GM04504 (cell line): ENCODE data around the gene PMM1.
"Not testable (repeated sequence)": the region's sequence is repeated elsewhere in the genome, so short reads cannot be mapped to it uniquely, and the experiment has no call there.

ENCODE experiments used
- DNase-seq: peaks from one replicate; pipeline ENCODE4 v3.0.0-alpha.2; 2012; ENCODE audit warnings: low read depth

The PMM1 gene

GRCh38 chr22:41563051-41563711 lies 26.5 kb downstream of the PMM1 start:
- DNase-seq, result peak; percentile 55

- DNase-seq, result no peak
These were observed 27.2 kb downstream of the PMM1 start for GRCh38 chr22:41562461-41562860.

- no peak for DNase-seq
These were observed 27.9 kb downstream of the PMM1 start for GRCh38 chr22:41561788-41562187.

DNA sequence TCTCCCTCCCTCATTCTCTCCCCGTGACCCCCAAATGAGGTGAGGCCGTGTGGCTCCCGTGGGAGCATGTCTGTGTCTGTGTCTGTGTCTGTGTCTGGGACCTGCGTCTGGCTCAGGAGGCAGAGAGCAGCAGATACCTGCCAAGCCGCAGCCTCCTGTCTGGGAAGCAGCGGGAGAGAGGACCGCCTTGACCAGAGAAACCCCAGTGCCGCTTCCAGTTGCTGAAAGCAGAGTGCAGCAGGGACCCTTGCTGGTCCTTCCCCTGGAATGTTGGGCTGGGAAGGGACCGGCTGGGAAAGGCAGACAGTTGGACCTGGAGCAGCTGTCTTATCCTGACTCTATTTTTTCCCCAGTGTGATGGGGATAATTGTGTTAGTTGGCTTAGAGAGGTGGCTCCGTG lies 28.3 kb downstream of the PMM1 start:
- no peak for DNase-seq

- DNase-seq, result no peak
These were observed 29.6 kb downstream of the PMM1 start for GRCh38 chr22:41560095-41560471.

DNA sequence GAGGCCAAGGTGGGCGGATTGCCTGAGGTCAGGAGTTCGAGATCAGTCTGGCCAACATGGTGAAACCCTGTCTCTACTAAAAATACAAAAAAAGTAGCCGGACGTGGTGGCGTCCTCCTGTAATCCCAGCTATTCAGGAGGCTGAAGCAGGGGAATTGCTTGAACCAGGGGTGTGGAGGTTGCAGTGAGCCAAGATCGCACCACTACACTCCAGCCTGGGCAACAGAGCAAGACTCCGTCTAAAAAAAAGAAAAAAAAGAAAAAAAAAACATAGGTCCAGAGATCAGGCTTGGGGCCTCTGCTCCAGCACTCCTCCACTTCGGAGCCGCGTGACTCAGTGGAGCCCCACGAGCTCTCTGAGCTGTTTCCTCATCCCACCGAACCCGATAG lies 31.4 kb downstream of the PMM1 start:
- not testable (repeated sequence) for DNase-seq

- DNase-seq, result no peak
These were observed 32.0 kb downstream of the PMM1 start for GRCh38 chr22:41557401-41558240.

GRCh38 chr22:41556561-41556960 lies 33.1 kb downstream of the PMM1 start:
- no peak for DNase-seq

DNA sequence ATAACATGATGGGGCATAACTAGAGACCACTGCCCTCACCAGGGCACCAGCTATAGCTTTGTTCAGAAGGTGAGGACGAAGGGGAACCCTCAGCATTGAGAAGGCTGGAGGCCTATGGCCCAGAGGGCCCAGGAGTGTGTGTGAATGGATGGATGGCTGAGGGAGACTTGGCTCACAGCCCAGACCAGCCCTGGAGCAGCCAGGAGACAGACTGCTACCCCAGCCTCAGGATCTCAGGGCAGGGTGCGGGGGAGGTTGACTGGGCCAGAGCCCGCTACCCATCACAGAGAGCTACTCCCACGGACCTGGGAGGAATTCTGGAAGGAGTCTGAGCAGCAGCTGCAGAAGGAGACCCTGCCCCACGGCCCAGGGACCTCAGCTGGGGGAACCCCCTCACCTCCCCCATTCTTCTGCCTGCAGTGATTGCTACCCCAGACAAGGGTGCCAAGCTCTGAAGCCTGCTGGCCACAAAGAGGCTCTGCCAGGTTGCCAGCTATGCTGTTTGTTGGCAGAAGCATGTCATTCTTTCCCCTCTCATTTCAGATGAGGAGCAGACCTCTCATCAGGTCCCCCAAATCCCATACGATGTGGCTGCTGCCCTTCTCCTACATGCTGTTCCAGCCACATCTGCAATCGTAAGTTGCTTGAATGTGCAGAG lies 34.2 kb downstream of the PMM1 start:
- DNase-seq, result no peak

DNA sequence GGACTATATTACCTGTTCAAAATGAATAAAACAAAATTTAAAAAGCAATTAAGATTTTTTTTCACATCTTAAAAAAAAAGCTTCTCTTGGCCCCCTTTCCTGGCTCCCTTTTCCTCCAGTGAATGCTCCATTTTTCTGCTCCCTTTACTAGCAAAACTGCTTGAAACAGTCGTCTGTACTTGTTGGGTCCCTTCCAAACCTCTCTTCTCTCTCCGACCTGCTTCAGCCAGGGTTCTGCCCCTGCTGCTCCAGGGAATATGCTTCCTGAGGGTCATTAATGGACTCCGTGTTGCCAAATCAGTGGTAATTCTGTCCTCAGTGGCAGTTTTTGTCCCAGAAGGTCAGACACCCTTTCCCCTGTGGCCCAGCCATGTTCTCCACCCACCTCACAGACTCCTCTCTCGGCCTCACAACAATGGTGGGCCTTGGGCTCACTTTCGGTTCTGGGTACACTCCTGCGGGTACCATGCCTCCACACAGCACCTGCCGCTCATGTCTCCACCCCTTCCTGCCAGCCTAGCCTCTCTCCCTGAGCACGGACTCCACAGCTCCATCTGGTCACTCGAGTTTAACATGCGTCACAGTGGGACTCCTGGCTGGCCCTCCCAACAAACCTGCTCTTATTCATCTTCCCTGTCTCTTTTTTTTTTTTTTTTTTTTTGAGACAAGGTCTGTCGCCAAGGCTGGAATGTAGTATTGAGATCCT lies 37.6 kb downstream of the PMM1 start:
- DNase-seq, result no peak

DNA sequence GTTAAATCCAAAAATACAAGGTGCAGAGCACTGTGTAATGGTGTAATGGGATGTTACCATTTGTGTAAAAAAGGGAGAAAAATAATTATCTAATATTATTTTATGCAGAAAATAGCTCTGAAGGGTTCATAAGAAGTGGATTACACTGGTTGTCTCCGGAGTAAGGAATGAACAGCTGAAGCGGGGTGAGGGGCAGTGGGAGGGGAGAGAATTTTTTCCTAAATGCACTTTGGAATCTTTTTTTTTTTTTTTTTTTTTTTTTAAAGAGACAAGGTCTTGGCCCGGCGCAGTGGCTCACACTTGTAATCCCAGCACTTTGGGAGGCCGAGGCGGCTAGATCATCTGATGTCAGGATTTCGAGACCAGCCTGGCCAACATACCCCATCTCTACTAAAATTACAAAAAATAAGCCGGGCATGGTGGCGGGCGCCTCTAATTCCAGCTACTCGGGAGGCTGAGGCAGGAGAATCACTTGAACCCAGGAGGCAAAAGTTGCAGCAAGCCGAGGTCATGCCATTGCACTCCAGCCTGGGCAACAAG lies 38.6 kb downstream of the PMM1 start:
- no peak for DNase-seq

- DNase-seq, result no peak
These were observed 40.8 kb downstream of the PMM1 start for GRCh38 chr22:41548830-41549211.

GRCh38 chr22:41544671-41545476 lies 44.8 kb downstream of the PMM1 start:
- DNase-seq, result no peak

- DNase-seq, result peak; percentile 97
These were observed 45.6 kb downstream of the PMM1 start, which contains the start of gene POLR3H for GRCh38 chr22:41543854-41544670. Gene POLR3H (minus strand): TSS chr22:41544470. CDS start chr22:41544101, 369 bp downstream.

DNA sequence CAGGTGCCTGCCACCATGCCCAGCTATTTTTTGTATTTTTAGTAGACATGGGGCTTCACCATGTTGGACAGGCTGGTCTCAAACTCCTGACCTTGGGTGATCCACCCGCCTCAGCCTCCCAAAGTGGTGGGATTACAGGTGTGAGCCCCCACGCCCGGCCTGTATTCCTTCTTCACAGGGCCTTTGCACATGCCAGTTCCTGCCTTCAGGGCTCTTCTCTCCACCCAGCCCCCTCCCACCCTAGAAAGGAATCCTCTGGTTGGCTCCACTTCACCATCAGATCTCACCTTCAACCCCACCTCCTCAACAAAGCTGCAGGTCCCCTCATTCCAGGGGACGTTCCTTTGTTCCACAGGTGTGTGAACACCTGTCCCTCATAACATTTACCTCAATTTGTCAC lies 47.4 kb downstream of the PMM1 start:
- no peak for DNase-seq

DNA sequence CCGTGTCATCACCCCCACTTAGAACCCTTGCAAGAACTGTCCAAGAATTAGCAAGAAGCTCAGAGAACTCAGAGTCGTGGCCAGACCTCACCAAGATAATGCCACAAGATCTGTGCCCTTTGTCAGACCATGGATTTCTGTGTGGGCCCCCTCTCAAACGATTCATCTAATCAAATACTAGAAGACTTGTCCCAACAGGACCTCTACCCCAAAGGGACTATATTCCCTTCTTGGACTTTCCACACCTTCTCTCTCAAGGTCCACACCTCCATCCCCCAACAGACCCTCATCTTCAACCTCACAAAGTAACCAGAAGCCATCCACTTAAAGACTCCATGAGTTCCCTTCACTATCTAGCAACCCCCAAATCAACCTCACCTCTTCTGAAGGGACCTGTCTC lies 48.2 kb downstream of the PMM1 start:
- no peak for DNase-seq

GRCh38 chr22:41540365-41540764 lies 49.3 kb downstream of the PMM1 start:
- no peak for DNase-seq

DNA sequence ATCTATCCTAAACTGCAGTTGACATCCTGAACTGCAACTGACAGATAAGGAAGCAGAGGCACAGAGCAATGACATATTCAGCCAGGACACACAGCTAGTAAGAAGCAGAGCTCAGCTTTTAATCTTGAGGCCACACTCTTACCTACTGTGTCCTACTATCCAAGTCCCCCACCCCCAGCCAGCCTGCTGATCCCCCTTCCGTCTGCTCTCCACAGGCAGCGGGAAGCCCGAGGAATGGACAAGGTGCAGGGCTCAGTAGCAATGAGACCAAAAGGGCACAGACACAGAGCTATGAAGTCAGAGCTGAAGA lies 49.7 kb downstream of the PMM1 start:
- DNase-seq, result no peak

GRCh38 chr22:41539146-41540005 lies 50.3 kb downstream of the PMM1 start:
- no peak for DNase-seq

DNA sequence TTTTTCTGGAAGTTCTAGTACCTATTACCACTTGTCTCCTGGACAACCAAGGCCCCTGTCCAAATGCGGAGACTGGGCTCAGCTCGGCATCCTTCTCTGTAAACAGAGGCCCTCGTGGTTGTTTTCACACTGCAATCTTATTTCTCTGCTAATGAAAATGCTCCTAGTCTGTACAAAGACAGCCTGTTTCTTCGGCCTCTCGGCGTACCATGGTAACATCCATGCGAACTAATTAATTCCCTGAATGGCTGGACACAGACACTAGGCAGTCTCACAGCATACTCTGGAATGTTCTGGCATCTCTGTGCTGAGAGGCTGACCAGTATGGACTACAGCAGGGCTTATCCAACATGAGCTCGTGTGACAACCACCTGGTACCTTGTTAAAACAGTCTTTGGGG lies 51.1 kb downstream of the PMM1 start:
- no peak for DNase-seq
